Mammary epithelial cell (primary cell): ENCODE results near the gene EI24.

Experiments used
- CTCF ChIP-seq, 2 donors: IDR thresholded peaks in 1 of 2; conservative IDR thresholded peaks in 1 of 2; 2 replicates each; pipeline ENCODE4 v1.5.1; 2011 to 2012; ENCODE audit warnings: inconsistent platforms in 2 of 2, low read length in 2 of 2, mild to moderate bottlenecking in 2 of 2, control low read depth in 1 of 2, low read depth in 1 of 2; ENCODE audit not compliant: insufficient read depth in 1 of 2; ENCODE audit errors: extremely low read depth in 1 of 2
- EZH2 ChIP-seq: IDR thresholded peaks from 2 replicates; pipeline ENCODE4 v1.6.1; 2012; ENCODE audit warnings: low read length, inconsistent platforms, borderline replicate concordance

- TF ChIP-seq EZH2, result no peak
- no peak for TF ChIP-seq CTCF (conservative IDR thresholded peaks at IDR 0.05 in 1 of 2, IDR thresholded peaks at IDR 0.05 in 1 of 2; ENCODE audit: extremely low read depth in 1 of 2, insufficient read depth in 1 of 2, low read depth in 1 of 2, low read length in 2 of 2)
These were observed 22.5 kb downstream of the EI24 start for GRCh38 chr11:125591649-125592304.
